Measurements from ENCODE around the gene ASAH2.

ASAH2 gene

DNA sequence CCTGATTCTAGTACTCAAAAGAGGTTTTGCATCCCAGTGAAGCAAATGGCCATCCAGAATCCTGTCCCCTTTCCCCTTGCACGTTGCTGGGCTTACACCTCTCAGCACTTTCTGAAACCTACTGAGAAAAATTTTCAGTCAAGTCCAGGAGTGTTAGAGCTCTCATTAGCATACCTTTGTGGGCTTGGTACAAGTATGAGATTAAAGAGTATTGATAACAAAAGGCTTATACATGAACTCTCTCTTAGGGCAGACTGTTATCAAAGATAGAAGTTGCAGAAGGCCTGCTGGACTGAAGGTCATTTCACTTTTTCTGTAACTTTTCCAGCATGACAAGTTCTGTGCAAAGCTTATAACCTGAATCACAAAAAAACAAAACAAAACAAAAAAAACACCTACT, at the start of gene ASAH2:
Gene ASAH2, minus strand, starts transcription at position 123 of the 400 bp plus-strand sequence. CDS start 2,906 bp downstream, outside the sequence.
- TF ChIP-seq PKNOX1 (IDR thresholded peaks at IDR 0.05) = no peak
- no peak for TF ChIP-seq FOXK2 (IDR thresholded peaks at IDR 0.05)
- no peak for TF ChIP-seq ELF4 (IDR thresholded peaks at IDR 0.05)
- no peak for TF ChIP-seq TARDBP (IDR thresholded peaks at IDR 0.05)
- TF ChIP-seq NFRKB (IDR thresholded peaks at IDR 0.05) = no peak
- TF ChIP-seq CTBP1 (IDR thresholded peaks at IDR 0.05; ENCODE audit: borderline replicate concordance) = no peak
- TF ChIP-seq SUZ12 (IDR thresholded peaks at IDR 0.05) = no peak
- TF ChIP-seq SP1 (IDR thresholded peaks at IDR 0.05) = no peak
- no peak for TF ChIP-seq HDGF (IDR thresholded peaks at IDR 0.05; ENCODE audit: borderline replicate concordance)
- TF ChIP-seq ARNT (IDR thresholded peaks at IDR 0.05) = no peak
- TF ChIP-seq FOXM1 (IDR thresholded peaks at IDR 0.05; ENCODE audit: borderline replicate concordance) = no peak
- TF ChIP-seq LEF1 (IDR thresholded peaks at IDR 0.05; ENCODE audit: borderline replicate concordance) = no peak
- TF ChIP-seq BHLHE40 (IDR thresholded peaks at IDR 0.05; ENCODE audit: borderline replicate concordance) = no peak
- no peak for TF ChIP-seq L3MBTL2 (conservative IDR thresholded peaks at IDR 0.05)
- TF ChIP-seq FOXA1 (IDR thresholded peaks at IDR 0.05) = no peak
- no peak for TF ChIP-seq ZNF384 (IDR thresholded peaks at IDR 0.05)
- ChIA-PET POLR2A (no interaction called here), CTCF (interaction anchor here (1.3 kb wide), 1 partner anchor 24 kb away, joined by 3 read pairs; no protein-coding TSS in a partner anchor)
- DNase-seq (ENCODE audit: extremely low spot score) = no peak

DNA sequence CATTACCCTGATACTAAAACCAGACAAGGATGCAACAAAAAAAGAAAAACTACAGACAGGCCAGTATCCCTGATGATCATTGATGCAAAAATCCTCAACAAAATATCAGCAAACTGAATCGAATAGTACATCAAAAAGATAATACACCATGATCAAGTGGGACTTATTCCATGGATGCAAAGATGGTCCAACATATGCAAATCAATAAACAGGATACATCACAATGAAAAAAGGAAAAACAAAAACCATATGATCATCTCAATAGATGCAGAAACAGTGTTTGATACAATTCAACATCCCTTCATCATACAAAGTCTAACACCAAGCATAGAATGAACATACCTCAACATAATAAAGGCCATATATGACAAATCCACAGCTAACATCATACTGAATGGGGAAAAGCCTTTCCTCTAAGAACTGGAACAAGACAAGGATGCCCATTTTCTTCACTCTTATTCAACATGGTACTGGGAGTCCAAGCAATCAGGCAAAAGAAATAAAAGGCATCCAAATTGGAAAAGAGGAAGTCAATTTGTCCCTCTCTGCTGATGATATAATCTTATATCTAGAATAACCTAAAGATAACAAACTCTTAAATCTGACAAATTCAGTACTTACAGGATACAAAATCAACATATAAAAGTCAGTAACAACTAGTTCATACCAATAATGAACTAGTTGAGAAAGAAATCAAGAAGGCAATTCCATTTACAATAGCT, 48.8 kb upstream of the ASAH2 start:
- CTCF ChIA-PET = no interaction called here
- TF ChIP-seq BHLHE40 (IDR thresholded peaks at IDR 0.05; ENCODE audit: borderline replicate concordance) (no peak), HDGF (IDR thresholded peaks at IDR 0.05; ENCODE audit: borderline replicate concordance) (no peak), L3MBTL2 (conservative IDR thresholded peaks at IDR 0.05) (no peak), LEF1 (IDR thresholded peaks at IDR 0.05; ENCODE audit: borderline replicate concordance) (no peak), TARDBP (IDR thresholded peaks at IDR 0.05) (no peak), CTBP1 (IDR thresholded peaks at IDR 0.05; ENCODE audit: borderline replicate concordance) (no peak), ARNT (IDR thresholded peaks at IDR 0.05) (no peak), NFRKB (IDR thresholded peaks at IDR 0.05) (no peak), FOXM1 (IDR thresholded peaks at IDR 0.05; ENCODE audit: borderline replicate concordance) (no peak), SP1 (IDR thresholded peaks at IDR 0.05) (no peak), FOXK2 (IDR thresholded peaks at IDR 0.05) (no peak), PKNOX1 (IDR thresholded peaks at IDR 0.05) (no peak), FOXA1 (IDR thresholded peaks at IDR 0.05) (no peak)
- POLR2A ChIA-PET = no interaction called here
- DNase-seq (ENCODE audit: extremely low spot score) = no peak

GRCh38 chr10:50295367-50295766, 44.1 kb upstream of the ASAH2 start:
- TF ChIP-seq FOXA1 (IDR thresholded peaks at IDR 0.05) = no peak
- no peak for TF ChIP-seq BHLHE40 (IDR thresholded peaks at IDR 0.05; ENCODE audit: borderline replicate concordance)
- TF ChIP-seq FOXK2 (IDR thresholded peaks at IDR 0.05) = no peak
- no peak for TF ChIP-seq SP1 (IDR thresholded peaks at IDR 0.05)
- no peak for TF ChIP-seq HDGF (IDR thresholded peaks at IDR 0.05; ENCODE audit: borderline replicate concordance)
- TF ChIP-seq FOXM1 (IDR thresholded peaks at IDR 0.05; ENCODE audit: borderline replicate concordance) = no peak
- TF ChIP-seq LEF1 (IDR thresholded peaks at IDR 0.05; ENCODE audit: borderline replicate concordance) = no peak
- ChIA-PET CTCF (no interaction called here), POLR2A (no interaction called here)
- DNase-seq (ENCODE audit: extremely low spot score) = no peak

DNA sequence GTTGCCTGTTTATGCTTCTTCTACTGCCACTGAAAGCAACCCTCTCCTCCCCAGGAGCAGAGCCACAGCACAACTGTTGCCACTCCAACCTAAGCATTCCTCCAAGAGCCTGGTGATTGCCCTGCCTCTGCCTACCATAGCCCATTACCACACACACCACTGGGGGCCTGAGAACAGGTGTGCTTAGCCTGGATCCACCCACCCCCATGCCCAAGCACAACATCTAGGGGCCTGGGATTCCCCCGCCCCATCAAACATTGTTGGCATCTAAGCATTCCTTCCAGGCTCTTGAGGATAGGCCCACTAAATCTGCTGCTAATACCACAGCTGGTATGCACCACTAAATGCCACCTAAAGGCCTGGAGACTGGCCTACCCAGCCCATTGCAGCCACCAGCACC, 43.3 kb upstream of the ASAH2 start:
- ChIA-PET CTCF (no interaction called here), POLR2A (no interaction called here)
- DNase-seq (ENCODE audit: extremely low spot score) = no peak
- TF ChIP-seq CTBP1 (IDR thresholded peaks at IDR 0.05; ENCODE audit: borderline replicate concordance) = no peak

DNA sequence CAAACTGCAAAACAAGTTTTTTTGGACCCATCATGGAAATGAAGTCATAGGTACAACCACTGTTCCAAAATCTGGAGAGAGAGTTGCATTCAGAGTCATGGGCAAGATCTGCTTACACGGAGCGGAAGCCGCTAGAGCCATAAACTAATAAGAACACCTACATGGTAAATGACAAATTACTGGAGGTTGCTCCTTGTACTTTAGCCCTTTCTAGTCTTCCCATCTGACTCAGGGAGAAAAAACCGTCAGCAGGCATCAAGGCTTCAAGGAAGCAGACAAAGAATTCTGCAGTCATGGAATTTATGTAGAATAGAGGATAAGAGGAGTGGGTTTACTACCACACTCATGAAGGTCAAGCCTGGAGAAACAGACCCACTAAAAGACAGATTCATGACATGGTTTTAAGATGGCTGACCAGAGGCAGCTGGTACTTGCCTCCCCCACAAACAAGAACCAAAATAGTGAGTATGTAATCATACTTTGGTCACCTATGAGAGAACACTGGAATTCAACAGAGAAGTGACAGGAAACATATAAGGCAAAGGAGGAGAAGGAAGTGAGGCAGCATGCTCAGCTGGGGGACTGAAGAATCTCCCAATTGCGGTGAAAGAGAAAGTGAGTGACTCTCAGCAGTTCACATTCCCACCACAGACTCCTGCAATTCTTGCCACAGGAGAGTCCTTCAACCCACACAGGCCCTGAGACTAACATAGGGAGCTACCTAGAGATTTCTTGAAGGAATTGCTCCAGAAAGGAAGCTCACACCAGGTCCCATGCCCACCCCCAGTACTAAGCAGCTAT, 42.4 kb upstream of the ASAH2 start:
- no peak for DNase-seq (ENCODE audit: extremely low spot score)
- ChIA-PET CTCF (no interaction called here), POLR2A (no interaction called here)
- no peak for TF ChIP-seq FOXA1 (IDR thresholded peaks at IDR 0.05)
- TF ChIP-seq FOXK2 (IDR thresholded peaks at IDR 0.05) = no peak
- no peak for TF ChIP-seq L3MBTL2 (conservative IDR thresholded peaks at IDR 0.05)
- TF ChIP-seq PKNOX1 (IDR thresholded peaks at IDR 0.05) = no peak
- no peak for TF ChIP-seq TARDBP (IDR thresholded peaks at IDR 0.05)
- no peak for TF ChIP-seq BHLHE40 (IDR thresholded peaks at IDR 0.05; ENCODE audit: borderline replicate concordance)

DNA sequence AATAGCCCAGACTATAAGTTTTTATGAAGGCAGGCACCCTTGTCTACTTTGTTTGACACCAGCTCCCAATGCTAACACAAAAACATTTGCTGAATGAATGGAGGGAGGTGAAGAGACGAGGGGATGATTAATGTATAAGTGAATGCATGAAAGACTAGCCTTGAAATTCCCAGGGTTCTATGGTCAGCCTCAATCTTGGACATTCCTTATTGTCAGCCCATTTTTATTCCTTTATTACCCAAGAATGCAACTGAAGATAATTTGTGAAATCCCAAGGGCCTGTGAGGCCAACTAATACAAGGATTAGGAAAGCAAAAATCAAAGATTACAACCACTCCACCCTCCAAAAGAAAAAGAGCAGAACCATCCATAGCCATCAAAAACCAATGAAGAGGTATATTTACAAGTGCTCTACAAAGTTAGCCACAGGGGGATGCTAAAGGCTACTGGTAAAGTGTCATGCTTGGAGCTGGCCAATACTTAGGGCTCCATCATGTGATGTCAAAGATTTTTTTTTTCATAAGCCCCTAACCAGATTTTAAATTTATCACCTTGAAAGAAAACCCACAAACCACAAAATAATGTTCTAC, 40.0 kb upstream of the ASAH2 start:
- ChIA-PET POLR2A (no interaction called here), CTCF (no interaction called here)
- no peak for TF ChIP-seq FOXK2 (IDR thresholded peaks at IDR 0.05)
- TF ChIP-seq PKNOX1 (IDR thresholded peaks at IDR 0.05) = no peak
- no peak for TF ChIP-seq ELF4 (IDR thresholded peaks at IDR 0.05)
- TF ChIP-seq BHLHE40 (IDR thresholded peaks at IDR 0.05; ENCODE audit: borderline replicate concordance) = no peak
- TF ChIP-seq TARDBP (IDR thresholded peaks at IDR 0.05) = no peak
- TF ChIP-seq CTBP1 (IDR thresholded peaks at IDR 0.05; ENCODE audit: borderline replicate concordance) = no peak
- no peak for TF ChIP-seq SP1 (IDR thresholded peaks at IDR 0.05)
- no peak for TF ChIP-seq LEF1 (IDR thresholded peaks at IDR 0.05; ENCODE audit: borderline replicate concordance)
- TF ChIP-seq HDGF (IDR thresholded peaks at IDR 0.05; ENCODE audit: borderline replicate concordance) = no peak
- TF ChIP-seq NFRKB (IDR thresholded peaks at IDR 0.05) = no peak
- no peak for TF ChIP-seq FOXM1 (IDR thresholded peaks at IDR 0.05; ENCODE audit: borderline replicate concordance)
- TF ChIP-seq ZNF384 (IDR thresholded peaks at IDR 0.05) = no peak
- DNase-seq (ENCODE audit: extremely low spot score) = no peak
